A673 (cell line): ENCODE measurements around the gene OR2V1. TPM values are rescaled to one million over a fixed set of nuclear protein-coding genes. Genes with fewer than 3 reads are reported as not detected.

ENCODE experiments used
- BruUV-seq: library from RNA; stranded (reverse); fragments of 400-500 nt; replicated peaks from 2 replicates; lab custom pipeline; 2021; lab: Mats Ljungman, UMichigan
- CTCF ChIA-PET: fragments of 300-600 bp; sonication (Branson Sonifier 250); formaldehyde crosslinking; loops from one replicate; lab custom pipeline; 2022; ENCODE audit warnings: antibody characterized with exemption; lab: Charles Lee
- POLR2A ChIA-PET: fragments of 300-600 bp; sonication (Branson Sonifier 250); formaldehyde crosslinking; loops from one replicate; lab custom pipeline; 2022; ENCODE audit warnings: antibody characterized with exemption; ENCODE audit not compliant: low non-redundant PET; lab: Charles Lee
- DNase-seq: peaks from one replicate; pipeline ENCODE4 v3.0.0-alpha.2; 2015; ENCODE audit warnings: low spot score
- H3K27ac ChIP-seq: fragments of 200-600 bp; sonication (generic); 2 replicates; pipeline ENCODE4 v1.5.1; 2016; ENCODE audit warnings: mixed run types, low read depth, mild to moderate bottlenecking, mixed read lengths, antibody characterized with exemption, low read length; ENCODE audit not compliant: poor library complexity, severe bottlenecking
- H3K27me3 ChIP-seq: fragments of 200-600 bp; sonication (generic); replicated peaks from 2 replicates; pipeline ENCODE4 v1.6.1; 2017; ENCODE audit warnings: mixed run types, low read depth, mild to moderate bottlenecking, mixed read lengths, antibody characterized with exemption, low read length; ENCODE audit not compliant: insufficient read depth, poor library complexity
- H3K36me3 ChIP-seq: fragments of 200-600 bp; sonication (generic); 2 replicates; pipeline ENCODE4 v1.6.1; 2016; ENCODE audit warnings: mixed run types, mild to moderate bottlenecking, mixed read lengths, antibody characterized with exemption, low read length; ENCODE audit not compliant: insufficient read depth, poor library complexity, severe bottlenecking
- H3K4me1 ChIP-seq: fragments of 200-600 bp; sonication (generic); 2 replicates; pipeline ENCODE4 v1.6.1; 2017; ENCODE audit warnings: mixed run types, mild to moderate bottlenecking, mixed read lengths, antibody characterized with exemption, low read length; ENCODE audit not compliant: insufficient read depth, poor library complexity, severe bottlenecking
- H3K4me3 ChIP-seq: fragments of 200-600 bp; sonication (generic); 2 replicates; pipeline ENCODE4 v1.5.1; 2016; ENCODE audit warnings: low read depth, mixed run types, mild to moderate bottlenecking, mixed read lengths, low read length; ENCODE audit not compliant: poor library complexity, severe bottlenecking
- H3K9me3 ChIP-seq: fragments of 200-600 bp; sonication (generic); 2 replicates; pipeline ENCODE4 v1.6.1; 2016; ENCODE audit warnings: mixed run types, low read depth, mild to moderate bottlenecking, mixed read lengths, antibody characterized with exemption, low read length; ENCODE audit not compliant: poor library complexity, severe bottlenecking
- CTCF ChIP-seq: fragments of 300-800, 200-600 bp; sonication (generic); conservative IDR thresholded peaks from 2 replicates; pipeline ENCODE4 v1.5.1; 2017; ENCODE audit warnings: low read depth, mild to moderate bottlenecking, antibody characterized with exemption, low read length, moderate library complexity, mixed read lengths
- EZH2 ChIP-seq: fragments of 200-600 bp; sonication (generic); IDR thresholded peaks from 2 replicates; pipeline ENCODE4 v1.6.1; 2017; ENCODE audit warnings: borderline replicate concordance, low read depth, mild to moderate bottlenecking, mixed read lengths, antibody characterized with exemption, low read length; ENCODE audit not compliant: poor library complexity, severe bottlenecking
- intact Hi-C: fragments of 100-400 bp; cut with micrococcal nuclease; formaldehyde crosslinking; loops from one replicate; pipeline ENCODE4 v1.10.0; 2022; ENCODE audit not compliant: unreplicated experiment
- total RNA-seq: library from RNA; stranded (reverse); gene quantifications from 2 replicates; pipeline ENCODE4 v1.2.3, GENCODE V29; 2021

The OR2V1 gene
- total RNA-seq, 1 experiment from 2014 or later = not detected

GRCh38 chr5:181160152-181160754 lies 29.3 kb upstream of the OR2V1 start:
- Histone ChIP-seq H3K9me3 (no peaks in the 10 kb centered on the region), H3K36me3 (no peaks in the 10 kb centered on the region), H3K27ac (peak overlapping the region; percentile 90), H3K4me3 (peak overlapping the region; percentile 31), H3K27me3 (peaks cover 3% of the 10 kb centered on the region), H3K4me1 (peaks cover 4% of the 10 kb centered on the region)
- no TSS peak for BruUV-seq
- intact Hi-C loops = no loop called here
- DNase-seq = peak; percentile 42
- TF ChIP-seq CTCF (no peak), EZH2 (no peak)
- POLR2A ChIA-PET = no interaction called here
- CTCF ChIA-PET = no interaction called here

- POLR2A ChIA-PET = no interaction called here
These were observed 28.6 kb upstream of the OR2V1 start for GRCh38 chr5:181159286-181160151.

GRCh38 chr5:181158869-181159268 lies 27.9 kb upstream of the OR2V1 start:
- BruUV-seq = no TSS peak
- intact Hi-C loops = loop anchor here (10.0 kb wide), 2 partner anchors 294 to 374 kb away; partner anchors contain the start of gene ZFP62
- CTCF ChIA-PET = no interaction called here
- Histone ChIP-seq H3K27ac (no peak overlapping the region), H3K4me3 (no peak overlapping the region), H3K9me3 (no peaks in the 10 kb centered on the region), H3K36me3 (no peaks in the 10 kb centered on the region), H3K4me1 (peaks cover 4% of the 10 kb centered on the region), H3K27me3 (peaks cover 3% of the 10 kb centered on the region)
- DNase-seq = no peak
- TF ChIP-seq CTCF = no peak
- no peak for TF ChIP-seq EZH2
- POLR2A ChIA-PET = no interaction called here

More at GRCh38 chr5:181159286-181160151, 28.6 kb upstream of the OR2V1 start:
- CTCF ChIA-PET = no interaction called here
- BruUV-seq = no TSS peak
- peaks cover 4% of the 10 kb centered on the region for H3K4me1 ChIP-seq
- no peaks in the 10 kb centered on the region for H3K36me3 ChIP-seq
- H3K4me3 ChIP-seq = no peak overlapping the region
- peak overlapping the region; percentile 90 for H3K27ac ChIP-seq
- H3K27me3 ChIP-seq = peaks cover 3% of the 10 kb centered on the region
- peak; percentile 84 for DNase-seq
- intact Hi-C loops = loop anchor here (10.0 kb wide), 2 partner anchors 295 to 375 kb away; partner anchors contain the start of gene ZFP62
- no peak for TF ChIP-seq EZH2
- TF ChIP-seq CTCF = peak; percentile 80
- no peaks in the 10 kb centered on the region for H3K9me3 ChIP-seq
